IMR-90 (cell line): Measurements from ENCODE around the gene CPN2. TPM values are rescaled to one million over a fixed set of nuclear protein-coding genes. Genes with fewer than 3 reads are reported as not detected.
A peak's percentile ranks its signal among the peaks of the same experiment; 100 is the strongest.

ENCODE experiments used
- ATAC-seq: fragments of 200-7000 bp; cut with Tn5 transposase; 2 replicates; pipeline ENCODE4 v1.9.1; 2020; ENCODE audit warnings: low read depth, mild to moderate bottlenecking, moderate library complexity
- BruUV-seq: library from RNA; stranded (reverse); fragments of 400-500 nt; replicated peaks from 2 replicates; lab custom pipeline; 2021; lab: Mats Ljungman, UMichigan
- CTCF ChIA-PET: fragments of 300-600 bp; formaldehyde crosslinking; extraction: SDS; loops from one replicate; lab custom pipeline; 2021; ENCODE audit warnings: antibody characterized with exemption; lab: Yijun Ruan, JAX
- POLR2A ChIA-PET: fragments of 300-600 bp; sonication (Branson Sonifier 250); formaldehyde crosslinking; loops from one replicate; lab custom pipeline; 2022; ENCODE audit warnings: antibody characterized with exemption; ENCODE audit not compliant: unreplicated experiment; lab: Charles Lee
- DNase-seq: peaks from one replicate; pipeline ENCODE4 v3.0.0; 2013
- H2AFZ ChIP-seq: replicated peaks from 2 replicates; pipeline ENCODE3; 2013; ENCODE audit warnings: low read length, mild to moderate bottlenecking; ENCODE audit not compliant: poor library complexity
- H2AK5ac ChIP-seq: 2 replicates; pipeline ENCODE4 v1.6.1; 2013; ENCODE audit warnings: low read depth, low read length, inconsistent platforms
- H2AK9ac ChIP-seq: replicated peaks from 2 replicates; pipeline ENCODE3; 2013; ENCODE audit warnings: mild to moderate bottlenecking, low read depth, low read length, moderate library complexity; ENCODE audit not compliant: poor library complexity
- H2BK120ac ChIP-seq: 2 replicates; pipeline ENCODE4 v1.6.1; 2013; ENCODE audit warnings: low read depth, low read length, inconsistent platforms
- H2BK15ac ChIP-seq: 3 replicates; pipeline ENCODE4 v1.6.1; 2013; ENCODE audit warnings: low read depth, low read length, inconsistent platforms
- H2BK20ac ChIP-seq: 2 replicates; pipeline ENCODE4 v1.6.1; 2013; ENCODE audit warnings: low read depth, mild to moderate bottlenecking, inconsistent platforms, low read length, moderate library complexity
- H2BK5ac ChIP-seq: 2 replicates; pipeline ENCODE4 v1.6.1; 2013; ENCODE audit warnings: mild to moderate bottlenecking, low read depth, low read length, inconsistent platforms; ENCODE audit not compliant: poor library complexity, severe bottlenecking
- H3K14ac ChIP-seq: replicated peaks from 2 replicates; pipeline ENCODE4 v1.6.1; 2013; ENCODE audit warnings: low read depth, low read length, inconsistent platforms
- H3K18ac ChIP-seq: 2 replicates; pipeline ENCODE4 v1.6.1; 2013; ENCODE audit warnings: low read depth, low read length, control low read depth
- H3K23ac ChIP-seq: 2 replicates; pipeline ENCODE4 v1.6.1; 2013; ENCODE audit warnings: low read depth, low read length, inconsistent platforms
- H3K27ac ChIP-seq: 2 replicates; pipeline ENCODE4 v1.5.1; 2013; ENCODE audit warnings: mild to moderate bottlenecking, control low read depth, low read length; ENCODE audit not compliant: insufficient read depth
- H3K27me3 ChIP-seq: 2 replicates; pipeline ENCODE4 v1.6.1; 2013; ENCODE audit warnings: low read length; ENCODE audit not compliant: control insufficient read depth, insufficient read depth
- H3K36me3 ChIP-seq: 2 replicates; pipeline ENCODE4 v1.6.1; 2013; ENCODE audit warnings: low read length, mixed read lengths; ENCODE audit not compliant: control insufficient read depth, insufficient read depth
- H3K4ac ChIP-seq: 2 replicates; pipeline ENCODE4 v1.6.1; 2013; ENCODE audit warnings: low read depth, low read length, inconsistent platforms
- H3K4me1 ChIP-seq: 2 replicates; pipeline ENCODE4 v1.6.1; 2013; ENCODE audit warnings: low read length, mixed read lengths; ENCODE audit not compliant: control insufficient read depth, insufficient read depth
- H3K4me2 ChIP-seq: 2 replicates; pipeline ENCODE4 v1.6.1; 2013; ENCODE audit warnings: low read depth, mild to moderate bottlenecking, control low read depth, low read length, moderate library complexity
- H3K4me3 ChIP-seq: 2 replicates; pipeline ENCODE4 v1.5.1; 2013; ENCODE audit warnings: low read depth, mild to moderate bottlenecking, control low read depth, low read length, moderate library complexity; ENCODE audit not compliant: insufficient read depth
- H3K56ac ChIP-seq: 2 replicates; pipeline ENCODE4 v1.6.1; 2013; ENCODE audit warnings: low read length, inconsistent platforms; ENCODE audit not compliant: insufficient read depth; ENCODE audit errors: extremely low read depth
- H3K79me1 ChIP-seq, 2 experiments: 2 replicates each; pipeline ENCODE4 v1.6.1; 2013; ENCODE audit warnings: low read length in 2 of 2, inconsistent platforms in 1 of 2, low read depth in 1 of 2
- H3K9ac ChIP-seq: 2 replicates; pipeline ENCODE4 v1.6.1; 2013; ENCODE audit warnings: low read depth, low read length, control low read depth
- H3K9me1 ChIP-seq: 2 replicates; pipeline ENCODE4 v1.6.1; 2013; ENCODE audit warnings: low read length, inconsistent platforms; ENCODE audit not compliant: insufficient read depth
- H3K9me3 ChIP-seq: 2 replicates; pipeline ENCODE4 v1.6.1; 2013; ENCODE audit warnings: low read length; ENCODE audit not compliant: control insufficient read depth, insufficient read depth
- H4K20me1 ChIP-seq: 2 replicates; pipeline ENCODE4 v1.6.1; 2013; ENCODE audit warnings: low read length, inconsistent platforms; ENCODE audit not compliant: insufficient read depth
- H4K5ac ChIP-seq: 2 replicates; pipeline ENCODE4 v1.6.1; 2013; ENCODE audit warnings: mild to moderate bottlenecking, low read depth, low read length, control low read depth
- H4K8ac ChIP-seq, 2 experiments: 2 replicates each; pipeline ENCODE4 v1.6.1; 2013; ENCODE audit warnings: low read depth in 2 of 2, low read length in 2 of 2, control low read depth in 1 of 2, inconsistent platforms in 1 of 2
- H4K91ac ChIP-seq: 2 replicates; pipeline ENCODE4 v1.6.1; 2013; ENCODE audit warnings: low read depth, low read length, inconsistent platforms; ENCODE audit not compliant: insufficient read depth
- BHLHE40 ChIP-seq: fragments of 150-350 bp; IDR thresholded peaks from 2 replicates; pipeline ENCODE4 v1.6.1; 2016; ENCODE audit warnings: mild to moderate bottlenecking, low read depth, low read length
- ELK1 ChIP-seq: fragments of 150-350 bp; IDR thresholded peaks from 2 replicates; pipeline ENCODE4 v1.6.1; 2016; ENCODE audit warnings: low read depth, mild to moderate bottlenecking, low read length, moderate library complexity, borderline replicate concordance
- FOS ChIP-seq: fragments of 150-350 bp; IDR thresholded peaks from 2 replicates; pipeline ENCODE4 v1.6.1; 2016; ENCODE audit warnings: low read depth, low read length
- MAFK ChIP-seq: IDR thresholded peaks from 2 replicates; pipeline ENCODE4 v1.6.1; 2012; ENCODE audit warnings: low read depth, low read length, improper control_type of control experiment
- MAZ ChIP-seq: IDR thresholded peaks from 2 replicates; pipeline ENCODE4 v1.6.1; 2012; ENCODE audit warnings: low read depth, mild to moderate bottlenecking, low read length, improper control_type of control experiment, moderate library complexity, borderline replicate concordance
- MXI1 ChIP-seq: IDR thresholded peaks from 2 replicates; pipeline ENCODE4 v1.6.1; 2012; ENCODE audit warnings: low read depth, mild to moderate bottlenecking, low read length, moderate library complexity, borderline replicate concordance
- RFX5 ChIP-seq: IDR thresholded peaks from 2 replicates; pipeline ENCODE4 v1.8.0; 2012; ENCODE audit warnings: low read depth, mild to moderate bottlenecking, low read length, moderate library complexity
- USF2 ChIP-seq: fragments of 150-350 bp; IDR thresholded peaks from 2 replicates; pipeline ENCODE4 v1.6.1; 2017; ENCODE audit warnings: mild to moderate bottlenecking, antibody characterized with exemption, low read length, low read depth
- WGBS, 2 experiments: methylation state at CpG; one replicate each; pipeline versions ENCODE4 v1.1.5 to v1.1.7; 2013; ENCODE audit warnings: missing lambda C conversion rate in 2 of 2; ENCODE audit not compliant: insufficient read length in 1 of 2; ENCODE audit errors: extremely low coverage in 2 of 2; 5-methylcytosine and 5-hydroxymethylcytosine counted together
- dilution Hi-C: fragments of 300-500 bp; cut with HindIII; formaldehyde crosslinking; loops from one replicate; pipeline ENCODE4 v1.14.3; 2018; ENCODE audit warnings: low sequenced_read_pairs; ENCODE audit not compliant: unreplicated experiment
- in situ Hi-C: fragments of 300-500 bp; cut with MboI; formaldehyde crosslinking; loops from 3 replicates; pipeline ENCODE4 v1.14.3; 2019; ENCODE audit warnings: low sequenced_read_pairs, inconsistent platforms, mixed read lengths
- intact Hi-C: fragments of 100-400 bp; cut with micrococcal nuclease; formaldehyde crosslinking; loops from 2 replicates; pipeline ENCODE4 v1.10.0; 2022
- polyA plus RNA-seq, 3 experiments: library from polyadenylated mRNA; depleted of rRNA; stranded (reverse); fragments of >200 nt; gene quantifications; 2 replicates each; pipeline ENCODE4 v1.2.3, GENCODE V29; 2012; ENCODE audit warnings: low replicate concordance in 1 of 3
- total RNA-seq: library from RNA; depleted of rRNA; stranded (reverse); fragments of >200 nt; gene quantifications from 2 replicates; pipeline ENCODE4 v1.2.3, GENCODE V29; 2012
- TF ChIP-seq, protein P1 (sequence below): conservative IDR thresholded peaks from 2 replicates; pipeline ENCODE4 v1.5.1; 2012; ENCODE audit warnings: mild to moderate bottlenecking, low read depth, low read length, improper control_type of control experiment

CPN2 gene
- total and polyA plus RNA-seq, 2 of the 4 experiments (the other 2 are of a cell fraction), result 0.07 TPM; not detected in 1

DNA sequence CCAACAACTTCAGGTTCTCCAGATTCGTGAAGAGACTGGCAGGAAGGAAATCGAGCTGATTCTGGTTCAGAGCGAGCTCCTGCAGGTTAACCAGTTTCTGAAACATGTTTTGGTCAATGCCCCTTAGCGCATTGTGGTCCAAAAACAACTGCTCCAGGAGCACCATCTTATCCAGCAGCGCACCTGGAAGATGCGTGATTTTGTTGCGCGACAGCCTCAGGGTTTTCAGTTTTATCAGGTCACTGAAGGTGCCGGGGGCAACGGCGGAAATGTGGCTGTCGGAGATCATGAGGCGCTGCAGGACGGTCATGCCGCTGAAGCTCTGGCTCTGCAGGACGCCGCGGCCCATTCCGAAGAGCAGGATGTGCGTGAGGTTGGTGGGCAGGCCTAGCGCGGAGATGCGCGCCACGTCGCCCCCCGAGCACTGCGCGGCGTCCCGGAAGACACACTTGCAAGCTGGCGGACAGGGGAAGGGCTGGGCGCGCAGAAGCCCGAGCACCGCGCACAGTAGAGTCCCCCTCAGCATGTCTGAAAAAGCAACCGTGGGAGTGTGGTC lies 46.7 kb upstream of the CPN2 start (continued):
- TF ChIP-seq MAZ, result no peak

- Histone ChIP-seq H3K56ac (no peak overlapping the region), H2AK9ac (no peak overlapping the region), H3K4me2 (no peak overlapping the region), H3K18ac (no peak overlapping the region; the same call in 1 of the 2 replicates), H3K9me3 (no peaks in the 10 kb centered on the region; the same call in 1 of the 2 replicates), H3K4ac (peak overlapping the region; percentile 16; the same call in 1 of the 2 replicates), H2AFZ (peak overlapping the region; percentile 61), H3K9me1 (0 out of 2 replicates have a peak, but pooled peaks cover 3% of the 10 kb centered on the region), H2BK5ac (no peak overlapping the region), H3K4me1 (peaks cover 9% of the 10 kb centered on the region), H3K23ac (no peak overlapping the region), H2BK15ac (no peak overlapping the region), H3K4me3 (no peak overlapping the region), H2AK5ac (no peak overlapping the region), H3K9ac (no peak overlapping the region), H3K14ac (no peak overlapping the region), H3K27me3 (peaks cover 18% of the 10 kb centered on the region), H4K91ac (no peak overlapping the region), H4K20me1 (no peaks in the 10 kb centered on the region; the same call in 1 of the 2 replicates), H4K8ac (no peak overlapping the region), H3K27ac (no peak overlapping the region), H2BK120ac (no peak overlapping the region), H2BK20ac (no peak overlapping the region), H4K5ac (no peak overlapping the region; the same call in 1 of the 2 replicates), H3K79me1 (no peaks in the 10 kb centered on the region), H3K36me3 (no peaks in the 10 kb centered on the region)
- DNase-seq (no peak), ATAC-seq (no peak)
- 31% methylated on average over 50 of the region's 73 CpGs; no CpG with 5 or more reads in 1 of the 2 experiments for WGBS, 2 experiments
- in situ Hi-C loops (no loop called here), intact Hi-C loops (no loop called here), dilution Hi-C loops (no loop called here)
- no peak for TF ChIP-seq RFX5
- no peak for TF ChIP-seq MXI1
- no peak for TF ChIP-seq MAFK
- no peak for TF ChIP-seq BHLHE40
- no peak for TF ChIP-seq USF2
- TF ChIP-seq FOS, result no peak
- TF ChIP-seq, protein P1, sequence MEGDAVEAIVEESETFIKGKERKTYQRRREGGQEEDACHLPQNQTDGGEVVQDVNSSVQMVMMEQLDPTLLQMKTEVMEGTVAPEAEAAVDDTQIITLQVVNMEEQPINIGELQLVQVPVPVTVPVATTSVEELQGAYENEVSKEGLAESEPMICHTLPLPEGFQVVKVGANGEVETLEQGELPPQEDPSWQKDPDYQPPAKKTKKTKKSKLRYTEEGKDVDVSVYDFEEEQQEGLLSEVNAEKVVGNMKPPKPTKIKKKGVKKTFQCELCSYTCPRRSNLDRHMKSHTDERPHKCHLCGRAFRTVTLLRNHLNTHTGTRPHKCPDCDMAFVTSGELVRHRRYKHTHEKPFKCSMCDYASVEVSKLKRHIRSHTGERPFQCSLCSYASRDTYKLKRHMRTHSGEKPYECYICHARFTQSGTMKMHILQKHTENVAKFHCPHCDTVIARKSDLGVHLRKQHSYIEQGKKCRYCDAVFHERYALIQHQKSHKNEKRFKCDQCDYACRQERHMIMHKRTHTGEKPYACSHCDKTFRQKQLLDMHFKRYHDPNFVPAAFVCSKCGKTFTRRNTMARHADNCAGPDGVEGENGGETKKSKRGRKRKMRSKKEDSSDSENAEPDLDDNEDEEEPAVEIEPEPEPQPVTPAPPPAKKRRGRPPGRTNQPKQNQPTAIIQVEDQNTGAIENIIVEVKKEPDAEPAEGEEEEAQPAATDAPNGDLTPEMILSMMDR, result no peak
- TF ChIP-seq ELK1, result no peak
- ChIA-PET POLR2A (no interaction called here), CTCF (interaction anchor here (0.6 to 1.8 kb wide), 2 partner anchors 25 to 54 kb away, joined by 3 to 5 read pairs; no protein-coding TSS in a partner anchor)
- no TSS peak for BruUV-seq
Measured at GRCh38 chr3:194396859-194397756, 46.0 kb upstream of the CPN2 start.
